Astrocyte of the spinal cord (primary cell): ENCODE measurements around the gene ECHS1.

Experiments
- DNase-seq: peaks from one replicate; pipeline ENCODE4 v3.0.0; 2011; ENCODE audit warnings: low read depth, low spot score
- H3K4me3 ChIP-seq: 2 replicates; pipeline ENCODE4 v1.5.1; 2011; ENCODE audit warnings: low read depth, mild to moderate bottlenecking, low read length, moderate library complexity
- in situ Hi-C: cut with HindIII; loops from 2 replicates; pipeline ENCODE4 v1.10.0; 2017; ENCODE audit warnings: low sequenced_read_pairs
- TF ChIP-seq, protein P1 (sequence below): IDR thresholded peaks from 2 replicates; pipeline ENCODE4 v1.5.1; 2012; ENCODE audit warnings: low read depth, mild to moderate bottlenecking, low read length, inconsistent platforms

The ECHS1 gene

DNA sequence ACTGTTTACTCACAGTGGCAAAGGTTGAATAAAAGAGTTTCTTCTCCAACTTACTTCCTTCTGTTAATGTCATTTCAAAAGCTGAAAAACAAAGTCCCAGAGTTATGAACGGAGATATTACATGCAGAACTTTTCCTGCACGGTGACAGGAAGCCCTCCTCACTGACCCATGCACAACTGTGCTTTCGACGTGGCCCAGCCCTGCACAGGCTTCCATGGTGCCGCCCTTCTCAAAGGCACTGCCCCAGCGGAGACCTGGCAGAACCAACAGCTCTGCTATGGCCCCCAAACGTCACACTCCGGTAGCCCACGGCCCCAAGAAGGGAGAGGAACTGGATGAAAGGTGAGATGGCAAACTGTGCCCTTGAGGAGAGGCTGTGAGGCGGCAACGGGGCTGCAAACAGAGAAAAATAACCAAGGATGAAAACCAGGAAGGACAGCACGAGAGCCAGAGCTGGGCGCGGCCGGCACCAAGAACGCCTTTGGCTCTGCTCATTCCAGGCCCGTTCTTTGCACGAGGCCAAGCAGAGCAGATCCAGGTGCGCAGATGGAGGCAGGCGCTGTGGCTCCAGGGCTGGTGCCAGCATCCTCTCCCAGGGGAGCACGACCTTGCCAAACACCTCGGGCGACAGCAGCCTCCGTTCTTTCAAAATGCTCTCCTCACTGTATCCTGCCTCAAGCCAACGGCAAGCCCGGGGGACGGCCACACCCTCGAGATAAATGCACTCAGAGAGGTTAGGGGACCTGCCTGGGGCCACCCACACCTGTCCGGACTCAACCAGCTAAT, 8.3 kb downstream of the ECHS1 start:
- H3K4me3 ChIP-seq, result no peak overlapping the region
- no peak for DNase-seq
- in situ Hi-C loops, result no loop called here
- TF ChIP-seq, protein P1, sequence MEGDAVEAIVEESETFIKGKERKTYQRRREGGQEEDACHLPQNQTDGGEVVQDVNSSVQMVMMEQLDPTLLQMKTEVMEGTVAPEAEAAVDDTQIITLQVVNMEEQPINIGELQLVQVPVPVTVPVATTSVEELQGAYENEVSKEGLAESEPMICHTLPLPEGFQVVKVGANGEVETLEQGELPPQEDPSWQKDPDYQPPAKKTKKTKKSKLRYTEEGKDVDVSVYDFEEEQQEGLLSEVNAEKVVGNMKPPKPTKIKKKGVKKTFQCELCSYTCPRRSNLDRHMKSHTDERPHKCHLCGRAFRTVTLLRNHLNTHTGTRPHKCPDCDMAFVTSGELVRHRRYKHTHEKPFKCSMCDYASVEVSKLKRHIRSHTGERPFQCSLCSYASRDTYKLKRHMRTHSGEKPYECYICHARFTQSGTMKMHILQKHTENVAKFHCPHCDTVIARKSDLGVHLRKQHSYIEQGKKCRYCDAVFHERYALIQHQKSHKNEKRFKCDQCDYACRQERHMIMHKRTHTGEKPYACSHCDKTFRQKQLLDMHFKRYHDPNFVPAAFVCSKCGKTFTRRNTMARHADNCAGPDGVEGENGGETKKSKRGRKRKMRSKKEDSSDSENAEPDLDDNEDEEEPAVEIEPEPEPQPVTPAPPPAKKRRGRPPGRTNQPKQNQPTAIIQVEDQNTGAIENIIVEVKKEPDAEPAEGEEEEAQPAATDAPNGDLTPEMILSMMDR, result no peak

DNA sequence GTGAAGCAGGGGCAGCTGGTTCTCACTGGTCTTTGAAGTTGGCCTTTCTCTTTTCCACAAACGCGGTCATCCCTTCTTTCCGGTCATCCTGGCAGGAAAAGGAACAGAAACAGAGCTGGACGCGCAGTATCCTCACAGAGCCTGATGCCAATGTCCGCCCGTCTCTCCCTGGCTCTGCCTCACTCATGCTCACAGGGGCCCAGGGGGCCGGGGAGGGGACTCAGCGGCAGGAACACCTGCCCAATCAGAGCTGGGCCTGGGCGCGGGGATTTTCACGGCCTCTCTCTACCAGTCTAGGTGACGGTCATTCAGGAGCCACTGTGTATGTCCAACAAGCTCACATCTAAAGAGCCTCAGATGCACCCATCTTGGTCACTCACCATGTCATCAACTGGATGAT, 10.3 kb downstream of the ECHS1 start:
- no peak overlapping the region for H3K4me3 ChIP-seq
- in situ Hi-C loops, result no loop called here
- TF ChIP-seq, protein P1, result no peak
- no peak for DNase-seq

DNA sequence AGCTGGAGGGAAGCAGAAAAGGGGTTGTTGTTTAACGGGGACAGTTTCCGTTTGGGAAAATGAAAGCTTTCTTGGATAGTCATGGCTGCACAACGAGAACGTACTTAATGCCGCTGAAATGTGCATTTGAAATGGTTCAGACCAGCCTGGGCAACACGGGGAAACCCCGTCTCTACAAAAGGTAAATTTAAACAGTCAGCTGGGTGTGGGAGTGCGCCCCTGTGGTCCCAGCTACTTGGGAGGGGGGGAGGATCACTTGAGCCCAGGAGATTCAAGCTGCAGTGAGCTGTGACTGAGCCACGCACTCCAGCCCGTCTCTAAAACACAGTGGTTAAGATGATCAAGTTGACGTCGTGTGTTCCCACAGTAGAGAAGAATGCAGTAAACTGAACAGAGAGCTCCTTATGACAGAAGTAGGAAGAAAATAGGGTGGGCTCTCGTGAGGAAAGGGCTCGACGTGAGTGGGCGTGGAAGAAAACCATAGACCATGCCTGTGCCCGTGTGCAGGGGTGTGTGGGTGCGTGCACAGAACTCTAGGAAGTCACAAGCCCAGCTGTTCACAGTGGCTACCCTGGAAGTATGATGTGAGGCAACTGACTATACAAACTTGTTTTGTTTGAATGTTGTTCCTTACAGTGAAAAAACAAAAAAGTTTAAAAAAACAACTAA, 11.2 kb downstream of the ECHS1 start:
- TF ChIP-seq, protein P1, result no peak
- in situ Hi-C loops, result no loop called here
- DNase-seq, result no peak
- no peak overlapping the region for H3K4me3 ChIP-seq

DNA sequence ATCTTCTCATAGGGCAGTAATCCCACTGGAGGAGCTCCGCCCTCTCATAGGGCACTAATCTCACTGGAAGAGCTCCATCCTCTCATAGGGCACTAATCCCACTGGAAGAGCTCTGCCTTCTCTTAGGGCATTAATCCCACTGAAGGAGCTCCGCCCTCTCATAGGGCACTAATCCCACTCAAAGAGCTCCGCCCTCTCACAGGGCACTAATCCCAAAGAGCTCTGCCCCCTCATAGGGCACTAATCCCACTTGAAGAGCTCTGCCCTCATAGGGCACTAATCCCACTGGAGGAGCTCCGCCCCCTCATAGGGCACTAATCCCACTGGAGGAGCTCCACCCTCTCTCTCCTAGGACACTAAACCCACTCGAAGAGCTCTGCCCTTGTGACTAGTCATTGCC, 11.9 kb downstream of the ECHS1 start:
- H3K4me3 ChIP-seq, result no peak overlapping the region
- TF ChIP-seq, protein P1, result no peak
- DNase-seq, result no peak
- in situ Hi-C loops, result no loop called here

DNA sequence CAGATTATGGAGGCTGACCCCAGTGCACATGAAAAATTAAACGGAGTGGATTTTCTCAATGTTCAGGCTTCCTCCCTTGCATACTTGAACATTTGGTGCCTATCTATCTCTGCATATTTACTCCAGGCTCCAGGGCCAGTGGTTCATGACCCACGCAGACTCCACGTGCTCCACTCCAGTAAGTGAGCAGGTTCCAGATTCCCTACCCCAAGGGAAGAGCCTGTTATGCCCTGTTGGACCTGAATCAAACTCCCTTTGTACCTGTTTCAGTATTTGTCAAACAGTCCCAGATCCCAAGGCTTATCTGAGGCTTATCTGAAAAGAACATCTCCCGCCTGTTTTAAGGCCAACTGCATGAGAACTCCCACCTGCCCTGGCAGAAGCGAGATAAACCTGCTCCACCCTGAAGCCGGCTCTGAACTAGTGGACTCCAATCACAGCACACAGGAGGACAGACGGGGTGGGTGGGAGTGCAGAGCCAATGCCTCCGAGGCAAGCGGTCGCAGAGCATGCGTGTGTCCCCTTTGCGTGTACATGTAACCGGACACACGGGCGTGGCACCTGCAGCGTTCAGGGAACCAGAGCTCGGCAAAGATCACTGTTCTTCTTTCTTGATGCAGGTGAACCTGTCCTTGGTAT, 13.1 kb downstream of the ECHS1 start:
- in situ Hi-C loops, result no loop called here
- no peak overlapping the region for H3K4me3 ChIP-seq
- no peak for DNase-seq
- TF ChIP-seq, protein P1, result no peak

DNA sequence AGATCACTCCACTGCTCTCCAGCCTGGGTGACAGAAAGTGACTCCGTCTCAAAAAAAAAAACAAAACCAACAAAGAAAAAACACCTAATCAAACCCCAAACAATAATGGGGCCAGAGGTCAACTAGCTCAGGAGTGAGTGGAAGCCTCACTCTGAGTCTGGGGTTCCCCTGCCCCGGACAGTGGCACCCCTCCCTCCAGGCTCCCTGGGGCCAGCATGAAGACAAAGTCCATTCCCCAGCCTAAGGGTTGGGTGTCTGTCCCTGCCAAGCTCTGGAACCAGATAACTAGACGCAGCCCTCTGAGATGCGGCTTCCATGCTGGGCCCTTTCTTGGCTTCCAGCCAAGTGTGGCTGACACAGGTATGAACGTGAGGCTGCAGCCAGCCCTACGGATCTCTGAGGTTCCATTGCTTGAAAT, 13.6 kb downstream of the ECHS1 start:
- DNase-seq, result no peak
- H3K4me3 ChIP-seq, result no peak overlapping the region
- TF ChIP-seq, protein P1, result no peak
- in situ Hi-C loops, result no loop called here
